CD4-positive, alpha-beta T cell (primary cell): ENCODE data around the gene TARBP2. TPM values are rescaled to one million over a fixed set of nuclear protein-coding genes. Genes with fewer than 3 reads are reported as not detected.
A peak's percentile ranks its signal among the peaks of the same experiment; 100 is the strongest.

Experiments used
- ATAC-seq: fragments of 200-7000 bp; cut with Tn5 transposase; one replicate; pipeline ENCODE4 v1.10.0; 2022; ENCODE audit warnings: mild to moderate bottlenecking; ENCODE audit not compliant: poor library complexity
- CTCF ChIA-PET: fragments of 350-600 bp; sonication (Branson Sonifier 250); formaldehyde crosslinking; loops from one replicate; lab custom pipeline; 2021; ENCODE audit warnings: antibody characterized with exemption, inconsistent platforms; lab: Charles Lee
- POLR2A ChIA-PET: fragments of 350-600 bp; sonication (Branson Sonifier 250); formaldehyde crosslinking; loops from one replicate; lab custom pipeline; 2021; ENCODE audit warnings: antibody characterized with exemption, inconsistent platforms; lab: Charles Lee
- DNase-seq, 14 experiments: peaks; one replicate each; pipeline ENCODE4 v3.0.0-alpha.2; 2013 to 2020; ENCODE audit warnings: mixed read lengths in 2 of 14
- H3K27ac ChIP-seq, 2 donors: one replicate each; pipeline versions ENCODE4 v1.5.1 to v1.7.0; 2013; ENCODE audit warnings: low read length in 2 of 2, low read depth in 1 of 2, mild to moderate bottlenecking in 1 of 2
- H3K27me3 ChIP-seq, 2 experiments: 1 replicate in 1 of 2; 2 replicates in 1 of 2; pipeline versions ENCODE4 v1.6.1 to v1.7.0; 2013; ENCODE audit warnings: low read length in 2 of 2, control low read depth in 1 of 2, mild to moderate bottlenecking in 1 of 2, moderate library complexity in 1 of 2; ENCODE audit not compliant: insufficient read depth in 2 of 2, control insufficient read depth in 1 of 2
- H3K36me3 ChIP-seq: one replicate; pipeline ENCODE4 v1.6.1; 2013; ENCODE audit warnings: low read length, control low read depth; ENCODE audit not compliant: insufficient read depth
- H3K4me1 ChIP-seq: one replicate; pipeline ENCODE4 v1.6.1; 2013; ENCODE audit warnings: low read length, control low read depth; ENCODE audit not compliant: insufficient read depth
- H3K4me3 ChIP-seq: one replicate; pipeline ENCODE4 v1.5.1; 2013; ENCODE audit warnings: mild to moderate bottlenecking, low read length, moderate library complexity
- H3K9me3 ChIP-seq, 2 experiments: 1 replicate in 1 of 2; 2 replicates in 1 of 2; pipeline versions ENCODE4 v1.6.1 to v1.7.0; 2013; ENCODE audit warnings: low read length in 2 of 2, mild to moderate bottlenecking in 2 of 2, control low read depth in 1 of 2, moderate library complexity in 1 of 2; ENCODE audit not compliant: control insufficient read depth in 1 of 2, insufficient read depth in 1 of 2
- H3K27ac Mint-ChIP-seq: one replicate; pipeline ENCODE4 v1.8.0; 2020; ENCODE audit warnings: mixed read lengths
- H3K27me3 Mint-ChIP-seq: one replicate; pipeline ENCODE4 v1.8.0; 2021; ENCODE audit warnings: mixed read lengths
- H3K36me3 Mint-ChIP-seq: one replicate; pipeline ENCODE4 v1.8.0; 2021; ENCODE audit warnings: low read depth, mixed read lengths
- H3K4me1 Mint-ChIP-seq: one replicate; pipeline ENCODE4 v1.8.0; 2021; ENCODE audit warnings: low read depth, mixed read lengths
- H3K4me3 Mint-ChIP-seq: one replicate; pipeline ENCODE4 v1.8.0; 2020; ENCODE audit warnings: mild to moderate bottlenecking, mixed read lengths
- H3K9me3 Mint-ChIP-seq: one replicate; pipeline ENCODE4 v1.8.0; 2020; ENCODE audit warnings: mixed read lengths
- intact Hi-C, 2 experiments: fragments of 100-400 bp; cut with DNase I in 1 of 2; cut with micrococcal nuclease in 1 of 2; formaldehyde crosslinking; loops; one replicate each; pipeline versions ENCODE4 v1.15.1 to v1.9.0; 2023 to 2025; cut with DNase I, micrococcal nuclease
- total RNA-seq, 174 experiments: library from RNA in 2 of 174; stranded (reverse) in 2 of 174; gene quantifications; one replicate each; pipeline ENCODE4 v1.2.3 and lab custom pipeline; 2021 to 2026
- TF ChIP-seq, protein P1 (sequence below): fragments of 200-600 bp; IDR thresholded peaks from one replicate; pipeline ENCODE4 v1.8.0; 2022; ENCODE audit warnings: antibody characterized with exemption, mild to moderate bottlenecking

TARBP2 gene
- total RNA-seq, 2 experiments from 2014 or later = 21.7 to 22.4 TPM

DNA sequence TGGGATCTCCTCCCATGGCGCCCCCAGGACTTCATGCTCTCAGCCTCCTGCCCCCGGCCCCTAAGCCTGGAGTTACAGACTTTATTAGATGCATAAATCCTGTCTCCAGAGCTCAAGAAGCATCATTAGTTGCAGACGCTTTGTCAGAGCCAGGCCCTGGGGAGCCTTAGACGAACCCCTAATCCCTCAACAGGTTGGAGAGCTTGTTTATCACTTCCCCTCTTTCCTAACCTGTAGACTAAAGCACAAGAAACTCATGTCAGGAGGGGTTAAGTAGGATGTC, 6.5 kb downstream of the TARBP2 start:
- no peaks in the 10 kb centered on the region for H3K9me3 ChIP-seq
- peaks cover 16% of the 10 kb centered on the region for H3K4me1 ChIP-seq
- ATAC-seq (no peak), DNase-seq (no peak)
- ChIA-PET CTCF (interaction anchor here (2.3 kb wide), 1 partner anchor 156 kb away, joined by 20 read pairs; no protein-coding TSS in a partner anchor), POLR2A (interaction anchor here (1.9 kb wide), 1 partner anchor 24 kb away, joined by 4 read pairs; no protein-coding TSS in a partner anchor)
- Mint-ChIP-seq H3K27me3 (no peaks in the 10 kb centered on the region), H3K27ac (no peak overlapping the region), H3K9me3 (no peaks in the 10 kb centered on the region), H3K4me3 (no peak overlapping the region), H3K4me1 (peaks cover 6% of the 10 kb centered on the region), H3K36me3 (peaks cover 28% of the 10 kb centered on the region)
- H3K36me3 ChIP-seq = peaks cover 49% of the 10 kb centered on the region
- TF ChIP-seq, protein P1, sequence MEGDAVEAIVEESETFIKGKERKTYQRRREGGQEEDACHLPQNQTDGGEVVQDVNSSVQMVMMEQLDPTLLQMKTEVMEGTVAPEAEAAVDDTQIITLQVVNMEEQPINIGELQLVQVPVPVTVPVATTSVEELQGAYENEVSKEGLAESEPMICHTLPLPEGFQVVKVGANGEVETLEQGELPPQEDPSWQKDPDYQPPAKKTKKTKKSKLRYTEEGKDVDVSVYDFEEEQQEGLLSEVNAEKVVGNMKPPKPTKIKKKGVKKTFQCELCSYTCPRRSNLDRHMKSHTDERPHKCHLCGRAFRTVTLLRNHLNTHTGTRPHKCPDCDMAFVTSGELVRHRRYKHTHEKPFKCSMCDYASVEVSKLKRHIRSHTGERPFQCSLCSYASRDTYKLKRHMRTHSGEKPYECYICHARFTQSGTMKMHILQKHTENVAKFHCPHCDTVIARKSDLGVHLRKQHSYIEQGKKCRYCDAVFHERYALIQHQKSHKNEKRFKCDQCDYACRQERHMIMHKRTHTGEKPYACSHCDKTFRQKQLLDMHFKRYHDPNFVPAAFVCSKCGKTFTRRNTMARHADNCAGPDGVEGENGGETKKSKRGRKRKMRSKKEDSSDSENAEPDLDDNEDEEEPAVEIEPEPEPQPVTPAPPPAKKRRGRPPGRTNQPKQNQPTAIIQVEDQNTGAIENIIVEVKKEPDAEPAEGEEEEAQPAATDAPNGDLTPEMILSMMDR = no peak
- no peaks in the 10 kb centered on the region for H3K27me3 ChIP-seq
- no peak overlapping the region for H3K27ac ChIP-seq
- intact Hi-C loops = loop anchor here in 1 of 2 experiments (5.0 kb wide), 1 partner anchor 180 kb away; no protein-coding TSS in a partner anchor
- no peak overlapping the region for H3K4me3 ChIP-seq

DNA sequence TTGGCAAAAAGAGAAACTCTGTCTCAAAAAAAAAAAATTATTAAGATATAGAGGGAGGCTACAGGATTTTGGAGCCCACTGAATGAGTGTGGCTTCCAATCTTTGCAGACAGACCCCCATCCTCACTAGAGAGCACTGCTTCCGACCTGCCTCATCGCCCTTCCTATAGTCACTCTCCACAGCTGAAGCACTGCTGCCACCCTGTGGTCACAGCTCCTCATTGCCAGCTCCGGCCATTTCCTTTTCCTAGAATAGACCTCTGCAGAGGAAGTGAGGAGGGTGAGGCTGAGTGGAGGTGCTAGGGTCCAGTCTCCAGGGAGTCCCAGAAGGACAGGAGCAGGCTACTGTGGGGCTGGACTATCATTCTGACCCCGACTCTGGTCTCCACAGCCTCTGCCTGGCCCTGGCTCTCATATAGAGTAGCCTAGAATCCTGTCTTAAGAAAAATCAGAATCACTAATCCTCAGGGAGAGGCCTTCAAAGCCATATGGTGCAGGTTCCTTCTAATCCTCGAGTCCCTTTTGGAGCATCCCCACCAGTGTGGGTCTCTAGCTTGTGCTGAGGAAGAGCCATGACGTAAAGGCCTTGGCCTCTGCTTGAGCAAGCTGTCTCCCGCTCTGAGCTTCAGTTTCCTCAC, 7.6 kb downstream of the TARBP2 start:
- ChIA-PET POLR2A (interaction anchor here (0.6 to 2.6 kb wide), 13 partner anchors 9 to 188 kb away, joined by 3 to 20 read pairs (median 4); partner anchors contain the start of genes AAAS, ATP5MC2, MAP3K12 and SP1), CTCF (interaction anchor here (0.6 to 2.3 kb wide), 32 partner anchors 8 to 302 kb away, joined by 3 to 20 read pairs (median 4); partner anchors contain the start of genes ATP5MC2 and PRR13)
- no peak overlapping the region for H3K4me3 ChIP-seq
- peak overlapping the region; percentile 52 for H3K27ac Mint-ChIP-seq
- no peaks in the 10 kb centered on the region for H3K27me3 ChIP-seq
- H3K9me3 Mint-ChIP-seq = no peaks in the 10 kb centered on the region
- ATAC-seq (peak; percentile 99), DNase-seq (peak; percentile 69 to 88 (median 78))
- intact Hi-C loops = loop anchor here (1.0 to 5.0 kb wide), 7 partner anchors 56 to 349 kb away; partner anchors contain the start of gene PCBP2 (in 1 of the 2)
- no peak overlapping the region for H3K27ac ChIP-seq
- H3K27me3 Mint-ChIP-seq = no peaks in the 10 kb centered on the region
- H3K36me3 Mint-ChIP-seq = peaks cover 38% of the 10 kb centered on the region
- H3K9me3 ChIP-seq = no peaks in the 10 kb centered on the region
- H3K4me1 ChIP-seq = peaks cover 9% of the 10 kb centered on the region
- no peak overlapping the region for H3K4me3 Mint-ChIP-seq
- TF ChIP-seq, protein P1 = peak; percentile 87
- peaks cover 6% of the 10 kb centered on the region for H3K4me1 Mint-ChIP-seq
- H3K36me3 ChIP-seq = peaks cover 60% of the 10 kb centered on the region

DNA sequence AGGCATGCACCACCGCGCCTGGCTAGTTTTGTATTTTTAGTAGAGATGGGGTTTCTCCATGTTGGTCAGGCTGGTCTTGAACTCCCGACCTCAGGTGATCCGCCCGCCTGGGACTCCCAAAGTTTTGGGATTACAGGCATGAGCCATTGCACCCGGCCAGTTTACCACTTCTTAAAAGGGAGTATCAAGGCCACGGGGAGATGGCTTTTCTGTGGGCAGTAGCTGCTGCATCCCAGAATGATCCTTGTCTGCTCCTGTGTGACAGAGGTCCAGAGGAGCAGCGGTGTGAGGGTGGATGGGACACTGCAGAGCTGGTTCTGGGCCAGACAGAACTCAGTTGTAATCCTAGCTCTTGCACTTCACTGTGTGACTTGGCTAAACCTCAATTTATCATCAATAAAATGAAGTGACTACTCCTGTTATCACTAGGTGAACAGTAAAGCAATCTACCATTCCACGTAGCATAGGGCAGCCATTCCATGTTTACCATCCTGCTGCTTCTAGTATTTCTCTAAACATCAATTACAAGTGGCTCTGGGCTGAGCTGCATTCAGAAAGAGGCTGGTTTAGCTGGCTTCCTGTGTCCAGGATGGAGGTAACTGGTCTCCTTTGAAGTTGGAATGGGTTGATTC, 9.2 kb downstream of the TARBP2 start:
- peaks cover 9% of the 10 kb centered on the region for H3K4me1 ChIP-seq
- POLR2A ChIA-PET = interaction anchor here (2.6 kb wide), 2 partner anchors 10 kb away, joined by 11 to 20 read pairs; partner anchors contain the start of genes MAP3K12 and TARBP2
- peaks cover 60% of the 10 kb centered on the region for H3K36me3 ChIP-seq
- no peaks in the 10 kb centered on the region for H3K9me3 ChIP-seq
- CTCF ChIA-PET = interaction anchor here (1.0 to 1.2 kb wide), 2 partner anchors 33 to 158 kb away, joined by 3 read pairs; no protein-coding TSS in a partner anchor
- Mint-ChIP-seq H3K27ac (no peak overlapping the region), H3K4me3 (no peak overlapping the region), H3K36me3 (peaks cover 53% of the 10 kb centered on the region), H3K4me1 (peaks cover 6% of the 10 kb centered on the region), H3K9me3 (no peaks in the 10 kb centered on the region), H3K27me3 (no peaks in the 10 kb centered on the region)
- ATAC-seq = no peak
- H3K27ac ChIP-seq = no peak overlapping the region
- H3K4me3 ChIP-seq = no peak overlapping the region
- intact Hi-C loops = no loop called here
- DNase-seq = no peak
- no peaks in the 10 kb centered on the region for H3K27me3 ChIP-seq
- TF ChIP-seq, protein P1 = no peak
